ENCODE results near the gene WDR12. TPM values are rescaled to one million over a fixed set of nuclear protein-coding genes. Genes with fewer than 3 reads are reported as not detected.

The WDR12 gene
- total and polyA plus RNA-seq, 2 of the 13 experiments (the other 11 are each of a cell fraction or from before 2014, with no cell fraction given), result 94.4 to 216 TPM

DNA sequence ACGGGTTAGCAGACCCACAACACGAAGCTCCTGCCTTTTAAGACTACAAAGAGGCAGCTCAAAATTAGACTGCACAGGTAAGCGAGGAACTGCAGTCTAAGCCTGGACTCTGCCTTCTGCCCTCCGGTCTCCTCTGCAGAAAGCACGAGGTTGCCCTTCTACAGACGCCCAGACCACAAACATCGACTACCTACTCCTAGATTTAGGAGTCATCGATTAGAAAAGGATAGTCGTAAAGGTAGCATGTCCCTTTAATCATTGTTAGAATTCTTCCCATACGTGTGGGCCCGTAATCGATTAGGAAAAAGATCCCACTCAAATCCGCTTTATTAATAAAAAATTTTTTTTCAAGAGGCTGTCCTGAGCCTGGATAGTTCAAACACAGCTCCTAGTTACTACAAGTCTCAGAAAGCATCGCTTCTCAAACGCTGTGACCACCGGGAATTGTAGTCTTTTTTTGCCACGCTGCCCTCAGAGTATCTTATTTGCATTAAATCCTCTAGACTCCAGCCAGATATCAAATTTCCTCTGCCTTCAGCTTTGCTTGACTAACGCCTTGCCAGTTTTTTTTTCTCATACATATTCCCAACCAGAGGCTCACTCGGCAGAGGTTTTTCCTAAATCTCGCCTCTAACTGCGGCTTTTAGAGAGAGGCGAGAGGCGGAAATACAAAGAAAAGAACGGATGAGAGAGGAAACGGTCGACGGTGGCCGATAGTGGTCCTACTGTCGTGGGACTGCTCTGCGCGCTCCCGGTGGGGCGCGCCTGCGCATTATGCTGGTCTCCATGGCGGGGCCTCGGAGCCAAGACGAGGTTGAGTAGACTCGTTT is at the start of gene WDR12, which contains the start of gene CARF (continued):
- TF ChIP-seq, protein P1, sequence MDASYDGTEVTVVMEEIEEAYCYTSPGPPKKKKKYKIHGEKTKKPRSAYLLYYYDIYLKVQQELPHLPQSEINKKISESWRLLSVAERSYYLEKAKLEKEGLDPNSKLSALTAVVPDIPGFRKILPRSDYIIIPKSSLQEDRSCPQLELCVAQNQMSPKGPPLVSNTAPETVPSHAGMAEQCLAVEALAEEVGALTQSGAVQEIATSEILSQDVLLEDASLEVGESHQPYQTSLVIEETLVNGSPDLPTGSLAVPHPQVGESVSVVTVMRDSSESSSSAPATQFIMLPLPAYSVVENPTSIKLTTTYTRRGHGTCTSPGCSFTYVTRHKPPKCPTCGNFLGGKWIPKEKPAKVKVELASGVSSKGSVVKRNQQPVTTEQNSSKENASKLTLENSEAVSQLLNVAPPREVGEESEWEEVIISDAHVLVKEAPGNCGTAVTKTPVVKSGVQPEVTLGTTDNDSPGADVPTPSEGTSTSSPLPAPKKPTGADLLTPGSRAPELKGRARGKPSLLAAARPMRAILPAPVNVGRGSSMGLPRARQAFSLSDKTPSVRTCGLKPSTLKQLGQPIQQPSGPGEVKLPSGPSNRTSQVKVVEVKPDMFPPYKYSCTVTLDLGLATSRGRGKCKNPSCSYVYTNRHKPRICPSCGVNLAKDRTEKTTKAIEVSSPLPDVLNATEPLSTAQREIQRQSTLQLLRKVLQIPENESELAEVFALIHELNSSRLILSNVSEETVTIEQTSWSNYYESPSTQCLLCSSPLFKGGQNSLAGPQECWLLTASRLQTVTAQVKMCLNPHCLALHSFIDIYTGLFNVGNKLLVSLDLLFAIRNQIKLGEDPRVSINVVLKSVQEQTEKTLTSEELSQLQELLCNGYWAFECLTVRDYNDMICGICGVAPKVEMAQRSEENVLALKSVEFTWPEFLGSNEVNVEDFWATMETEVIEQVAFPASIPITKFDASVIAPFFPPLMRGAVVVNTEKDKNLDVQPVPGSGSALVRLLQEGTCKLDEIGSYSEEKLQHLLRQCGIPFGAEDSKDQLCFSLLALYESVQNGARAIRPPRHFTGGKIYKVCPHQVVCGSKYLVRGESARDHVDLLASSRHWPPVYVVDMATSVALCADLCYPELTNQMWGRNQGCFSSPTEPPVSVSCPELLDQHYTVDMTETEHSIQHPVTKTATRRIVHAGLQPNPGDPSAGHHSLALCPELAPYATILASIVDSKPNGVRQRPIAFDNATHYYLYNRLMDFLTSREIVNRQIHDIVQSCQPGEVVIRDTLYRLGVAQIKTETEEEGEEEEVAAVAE (CRISPR knock-in tag; IDR thresholded peaks at IDR 0.05; ENCODE audit: borderline replicate concordance), result 0 out of 2 replicates have a peak, but pooled peaks have one; percentile 10
- TF ChIP-seq HDAC1 (CRISPR knock-in tag; IDR thresholded peaks at IDR 0.05) (peak; percentile 83; the same call in 1 of the 2 replicates), FOXK2 (IDR thresholded peaks at IDR 0.05) (peak; percentile 39), IRF1 (CRISPR knock-in tag; IDR thresholded peaks at IDR 0.05; ENCODE audit: low read depth) (no peak), HMGA1 (CRISPR knock-in tag; conservative IDR thresholded peaks at IDR 0.05) (no peak), KDM5A (IDR thresholded peaks at IDR 0.05; ENCODE audit: borderline replicate concordance, low read length) (peak; percentile 95), KLF6 (CRISPR knock-in tag; IDR thresholded peaks at IDR 0.05) (peak; percentile 62; the same call in 1 of the 2 replicates), SP4 (CRISPR knock-in tag; IDR thresholded peaks at IDR 0.05) (no peak; the same call in 1 of the 2 replicates), ZNF569 (CRISPR knock-in tag; IDR thresholded peaks at IDR 0.05; ENCODE audit: borderline replicate concordance) (no peak), ZNF589 (CRISPR knock-in tag; conservative IDR thresholded peaks at IDR 0.05) (no peak), RFXANK (CRISPR knock-in tag; IDR thresholded peaks at IDR 0.05) (no peak), ZNF331 (CRISPR knock-in tag; IDR thresholded peaks at IDR 0.05) (peak; percentile 51; the same call in 1 of the 2 replicates), THAP9 (CRISPR knock-in tag; IDR thresholded peaks at IDR 0.05; ENCODE audit: borderline replicate concordance) (peak; percentile 65; the same call in 1 of the 2 replicates), ZNF782 (CRISPR knock-in tag; IDR thresholded peaks at IDR 0.05; ENCODE audit: borderline replicate concordance) (no peak; the same call in 1 of the 2 replicates), ZNF256 (CRISPR knock-in tag; conservative IDR thresholded peaks at IDR 0.05) (peak; percentile 93; the same call in 1 of the 2 replicates)
- TF ChIP-seq, protein P2, sequence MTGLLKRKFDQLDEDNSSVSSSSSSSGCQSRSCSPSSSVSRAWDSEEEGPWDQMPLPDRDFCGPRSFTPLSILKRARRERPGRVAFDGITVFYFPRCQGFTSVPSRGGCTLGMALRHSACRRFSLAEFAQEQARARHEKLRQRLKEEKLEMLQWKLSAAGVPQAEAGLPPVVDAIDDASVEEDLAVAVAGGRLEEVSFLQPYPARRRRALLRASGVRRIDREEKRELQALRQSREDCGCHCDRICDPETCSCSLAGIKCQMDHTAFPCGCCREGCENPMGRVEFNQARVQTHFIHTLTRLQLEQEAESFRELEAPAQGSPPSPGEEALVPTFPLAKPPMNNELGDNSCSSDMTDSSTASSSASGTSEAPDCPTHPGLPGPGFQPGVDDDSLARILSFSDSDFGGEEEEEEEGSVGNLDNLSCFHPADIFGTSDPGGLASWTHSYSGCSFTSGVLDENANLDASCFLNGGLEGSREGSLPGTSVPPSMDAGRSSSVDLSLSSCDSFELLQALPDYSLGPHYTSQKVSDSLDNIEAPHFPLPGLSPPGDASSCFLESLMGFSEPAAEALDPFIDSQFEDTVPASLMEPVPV (CRISPR knock-in tag; IDR thresholded peaks at IDR 0.05), result no peak; the same call in 1 of the 2 replicates
- TF ChIP-seq, protein P3, sequence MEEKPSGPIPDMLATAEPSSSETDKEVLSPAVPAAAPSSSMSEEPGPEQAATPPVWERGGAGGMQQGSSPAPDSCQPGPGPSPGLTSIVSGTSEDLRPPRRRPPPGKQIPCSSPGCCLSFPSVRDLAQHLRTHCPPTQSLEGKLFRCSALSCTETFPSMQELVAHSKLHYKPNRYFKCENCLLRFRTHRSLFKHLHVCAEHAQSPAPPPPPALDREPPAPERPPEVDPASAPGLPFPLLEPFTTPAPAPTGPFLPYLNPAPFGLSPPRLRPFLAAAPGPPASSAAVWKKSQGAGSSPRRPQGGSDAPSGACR (CRISPR knock-in tag; IDR thresholded peaks at IDR 0.05), result no peak
